LNCAP (cell line): ENCODE data around the gene CEP95.

ENCODE experiments used
- CTCF ChIP-seq: fragments of 450-650 bp; IDR thresholded peaks from 2 replicates; pipeline ENCODE4 v1.5.1; 2017; ENCODE audit warnings: mild to moderate bottlenecking

Gene CEP95

GRCh38 chr17:64506576-64507412, at the start of gene CEP95:
Gene CEP95, plus strand, starts transcription at chr17:64506977. Its CDS starts 121 bp downstream, at chr17:64507098.
- TF ChIP-seq CTCF, result no peak

- no peak for TF ChIP-seq CTCF
These were observed 49.6 kb upstream of the CEP95 start for GRCh38 chr17:64457156-64457555.

GRCh38 chr17:64458756-64459155, 48.0 kb upstream of the CEP95 start:
- TF ChIP-seq CTCF, result no peak

GRCh38 chr17:64459284-64459747, 47.5 kb upstream of the CEP95 start:
- no peak for TF ChIP-seq CTCF

GRCh38 chr17:64460955-64461354, 45.8 kb upstream of the CEP95 start:
- no peak for TF ChIP-seq CTCF

GRCh38 chr17:64461788-64462187, 45.0 kb upstream of the CEP95 start:
- TF ChIP-seq CTCF, result no peak

GRCh38 chr17:64466019-64466735, 40.6 kb upstream of the CEP95 start:
- TF ChIP-seq CTCF, result no peak
